Loucy (cell line): ENCODE measurements around the gene TRMU.

Source experiments
- H2AFZ ChIP-seq: fragments of 200-600 bp; sonication (generic); 2 replicates; pipeline ENCODE4 v1.6.0; 2016; ENCODE audit warnings: antibody characterized with exemption, mild to moderate bottlenecking, low read length, moderate library complexity
- H3F3A ChIP-seq: fragments of 200-600 bp; 2 replicates; pipeline ENCODE4 v1.6.0; 2016; ENCODE audit warnings: antibody characterized with exemption, low read depth, mild to moderate bottlenecking
- H3K27me3 ChIP-seq: fragments of 200-600 bp; sonication (generic); 2 replicates; pipeline ENCODE4 v1.6.1; 2014; ENCODE audit warnings: low read length, mild to moderate bottlenecking; ENCODE audit not compliant: insufficient read depth, poor library complexity, severe bottlenecking
- H3K36me3 ChIP-seq: fragments of 200-600 bp; sonication (generic); 2 replicates; pipeline ENCODE4 v1.6.1; 2016; ENCODE audit warnings: low read length; ENCODE audit not compliant: insufficient read depth
- H3K4me1 ChIP-seq: fragments of 200-600 bp; sonication (generic); 2 replicates; pipeline ENCODE4 v1.5.1; 2014; ENCODE audit warnings: low read length, mild to moderate bottlenecking; ENCODE audit not compliant: insufficient read depth, poor library complexity, severe bottlenecking
- H3K4me2 ChIP-seq: fragments of 200-600 bp; sonication (generic); 2 replicates; pipeline ENCODE4 v1.6.0; 2014; ENCODE audit warnings: antibody characterized with exemption, low read length, low read depth, mild to moderate bottlenecking; ENCODE audit not compliant: poor library complexity, severe bottlenecking
- H3K4me3 ChIP-seq: fragments of 200-600 bp; sonication (generic); 2 replicates; pipeline ENCODE4 v1.5.1; 2014; ENCODE audit warnings: low read length, mild to moderate bottlenecking, mixed read lengths; ENCODE audit not compliant: poor library complexity, severe bottlenecking
- H3K79me2 ChIP-seq: fragments of 200-600 bp; sonication (generic); 2 replicates; pipeline ENCODE4 v1.6.1; 2014; ENCODE audit warnings: low read length; ENCODE audit not compliant: insufficient read depth
- H3K9ac ChIP-seq: fragments of 200-600 bp; sonication (generic); 2 replicates; pipeline ENCODE4 v1.6.0; 2014; ENCODE audit warnings: mild to moderate bottlenecking, low read depth, low read length, moderate library complexity; ENCODE audit not compliant: poor library complexity, severe bottlenecking
- H3K9me2 ChIP-seq: fragments of 200-600 bp; sonication (generic); replicated peaks from 2 replicates; pipeline ENCODE4 v1.6.1; 2016; ENCODE audit warnings: low read depth, low read length, mixed read lengths
- H3K9me3 ChIP-seq: fragments of 200-600 bp; sonication (generic); 2 replicates; pipeline ENCODE4 v1.6.1; 2014; ENCODE audit warnings: mild to moderate bottlenecking, antibody characterized with exemption, low read length, low read depth; ENCODE audit not compliant: insufficient read depth
- H4K20me1 ChIP-seq: fragments of 200-600 bp; sonication (generic); 2 replicates; pipeline ENCODE4 v1.6.0; 2014; ENCODE audit warnings: antibody characterized with exemption, low read length, mild to moderate bottlenecking; ENCODE audit not compliant: insufficient read depth, poor library complexity, severe bottlenecking
- EZH2phosphoT487 ChIP-seq: fragments of 200-600 bp; IDR thresholded peaks from 2 replicates; pipeline ENCODE4 v1.6.1; 2018; ENCODE audit warnings: antibody characterized with exemption, mild to moderate bottlenecking, moderate library complexity, borderline replicate concordance
- TF ChIP-seq, protein P1 (sequence below): fragments of 200-600 bp; sonication (generic); conservative IDR thresholded peaks from 2 replicates; pipeline ENCODE4 v1.5.1; 2014; ENCODE audit warnings: mild to moderate bottlenecking, antibody characterized with exemption, low read length

The TRMU gene

DNA sequence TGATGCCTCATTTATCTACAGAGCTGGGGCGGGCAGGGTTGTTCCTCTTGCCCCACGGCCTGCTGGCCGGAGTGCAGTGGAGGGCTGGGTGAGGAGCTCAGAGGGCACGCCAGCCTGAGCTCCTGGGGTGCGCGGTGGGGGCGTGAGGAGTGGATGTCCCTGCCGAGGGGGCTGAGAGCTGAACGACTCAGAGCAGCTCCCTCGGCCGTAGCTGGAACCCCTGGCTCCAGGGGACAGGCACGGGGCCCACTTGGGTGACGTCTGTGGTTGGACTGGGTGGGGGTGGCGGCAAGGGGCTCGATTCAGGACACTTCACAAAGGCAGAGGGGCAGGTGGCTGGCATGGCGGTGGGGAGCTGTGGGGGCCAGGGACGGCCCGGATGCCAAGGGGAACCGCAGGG, 62.4 kb downstream of the TRMU start:
- Histone ChIP-seq H3K27me3 (no peaks in the 10 kb centered on the region), H4K20me1 (no peaks in the 10 kb centered on the region), H3K9ac (no peak overlapping the region), H3F3A (no peaks in the 10 kb centered on the region), H3K4me3 (no peak overlapping the region), H3K4me1 (no peaks in the 10 kb centered on the region), H2AFZ (no peak overlapping the region), H3K4me2 (no peak overlapping the region), H3K79me2 (no peaks in the 10 kb centered on the region), H3K9me3 (no peaks in the 10 kb centered on the region), H3K9me2 (no peaks in the 10 kb centered on the region), H3K36me3 (no peaks in the 10 kb centered on the region)
- no peak for TF ChIP-seq EZH2phosphoT487
- TF ChIP-seq, protein P1, sequence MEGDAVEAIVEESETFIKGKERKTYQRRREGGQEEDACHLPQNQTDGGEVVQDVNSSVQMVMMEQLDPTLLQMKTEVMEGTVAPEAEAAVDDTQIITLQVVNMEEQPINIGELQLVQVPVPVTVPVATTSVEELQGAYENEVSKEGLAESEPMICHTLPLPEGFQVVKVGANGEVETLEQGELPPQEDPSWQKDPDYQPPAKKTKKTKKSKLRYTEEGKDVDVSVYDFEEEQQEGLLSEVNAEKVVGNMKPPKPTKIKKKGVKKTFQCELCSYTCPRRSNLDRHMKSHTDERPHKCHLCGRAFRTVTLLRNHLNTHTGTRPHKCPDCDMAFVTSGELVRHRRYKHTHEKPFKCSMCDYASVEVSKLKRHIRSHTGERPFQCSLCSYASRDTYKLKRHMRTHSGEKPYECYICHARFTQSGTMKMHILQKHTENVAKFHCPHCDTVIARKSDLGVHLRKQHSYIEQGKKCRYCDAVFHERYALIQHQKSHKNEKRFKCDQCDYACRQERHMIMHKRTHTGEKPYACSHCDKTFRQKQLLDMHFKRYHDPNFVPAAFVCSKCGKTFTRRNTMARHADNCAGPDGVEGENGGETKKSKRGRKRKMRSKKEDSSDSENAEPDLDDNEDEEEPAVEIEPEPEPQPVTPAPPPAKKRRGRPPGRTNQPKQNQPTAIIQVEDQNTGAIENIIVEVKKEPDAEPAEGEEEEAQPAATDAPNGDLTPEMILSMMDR = no peak

DNA sequence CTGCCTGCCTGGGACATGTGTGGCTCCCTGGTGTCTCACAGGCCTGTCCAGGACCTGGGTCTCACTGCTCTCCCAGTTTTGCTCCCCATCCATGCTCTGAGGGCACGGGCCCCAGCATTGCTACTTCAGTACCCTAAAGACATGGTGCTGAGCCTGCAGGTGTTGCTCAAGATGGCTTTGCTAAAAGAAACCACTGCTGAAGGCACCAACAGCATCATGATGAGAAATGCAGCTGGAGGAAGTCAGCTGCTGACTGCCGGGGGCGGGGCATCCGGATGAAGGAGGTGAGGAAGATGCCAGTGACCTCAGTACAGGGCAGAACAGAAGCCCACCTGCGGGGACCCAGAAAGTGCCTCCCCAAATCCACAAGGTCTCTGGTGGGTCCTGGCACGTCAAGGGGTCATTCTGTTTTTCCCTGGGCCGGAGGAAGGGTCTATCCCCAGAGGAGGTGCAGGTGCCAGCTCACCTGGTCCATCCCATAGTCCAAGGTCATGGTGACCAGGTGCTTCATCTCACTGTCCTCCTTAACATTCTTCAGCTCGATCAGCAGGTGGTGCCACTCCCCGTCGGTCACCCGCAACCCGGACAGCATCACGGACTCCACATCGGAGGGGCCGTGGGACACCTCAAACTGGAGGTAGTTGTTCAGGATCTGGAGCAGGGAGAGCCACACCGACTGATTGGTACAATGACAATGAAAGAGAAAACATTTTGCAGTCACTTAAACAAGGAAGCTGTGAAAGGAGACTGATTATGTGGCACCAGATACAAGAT, 63.9 kb downstream of the TRMU start:
- no peak overlapping the region for H3K4me2 ChIP-seq
- TF ChIP-seq, protein P1 = no peak
- TF ChIP-seq EZH2phosphoT487 = no peak
- no peaks in the 10 kb centered on the region for H3F3A ChIP-seq
- no peak overlapping the region for H3K4me3 ChIP-seq
- no peaks in the 10 kb centered on the region for H3K79me2 ChIP-seq
- H3K4me1 ChIP-seq = no peaks in the 10 kb centered on the region
- H2AFZ ChIP-seq = no peak overlapping the region
- H3K9ac ChIP-seq = no peak overlapping the region
- H3K9me3 ChIP-seq = no peaks in the 10 kb centered on the region
- no peaks in the 10 kb centered on the region for H3K36me3 ChIP-seq
- no peaks in the 10 kb centered on the region for H4K20me1 ChIP-seq
- H3K27me3 ChIP-seq = no peaks in the 10 kb centered on the region
- H3K9me2 ChIP-seq = no peaks in the 10 kb centered on the region

DNA sequence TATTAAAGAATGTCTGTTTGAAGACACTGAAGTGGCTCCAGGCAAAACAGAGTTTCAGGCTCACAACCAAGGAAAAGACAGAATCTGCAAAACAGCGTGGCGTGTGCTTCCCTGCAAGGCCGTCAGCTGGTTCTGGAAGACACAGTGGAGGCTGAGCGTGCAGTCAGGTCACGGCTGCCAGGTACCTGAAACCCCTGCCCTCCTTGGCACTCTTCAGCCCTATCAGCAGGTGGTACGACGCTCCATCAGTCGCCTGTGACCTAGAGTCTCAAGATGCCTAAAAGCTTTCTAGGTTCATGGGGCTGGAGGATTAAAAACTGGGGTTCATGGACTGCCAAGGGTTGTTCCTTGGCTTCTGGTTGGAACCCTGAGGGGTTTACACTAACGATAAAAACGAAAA, 65.9 kb downstream of the TRMU start:
- Histone ChIP-seq H3K4me2 (no peak overlapping the region), H2AFZ (no peak overlapping the region), H4K20me1 (no peaks in the 10 kb centered on the region), H3K4me1 (no peaks in the 10 kb centered on the region), H3F3A (no peaks in the 10 kb centered on the region), H3K79me2 (no peaks in the 10 kb centered on the region), H3K9me2 (no peaks in the 10 kb centered on the region), H3K9me3 (no peaks in the 10 kb centered on the region), H3K4me3 (no peak overlapping the region), H3K27me3 (no peaks in the 10 kb centered on the region), H3K36me3 (no peaks in the 10 kb centered on the region), H3K9ac (no peak overlapping the region)
- TF ChIP-seq, protein P1 = no peak
- no peak for TF ChIP-seq EZH2phosphoT487
